ENCODE results near the gene CCNL2.
A peak's percentile ranks its signal among the peaks of the same experiment; 100 is the strongest.
"Not testable (repeated sequence)": the region's sequence is repeated elsewhere in the genome, so short reads cannot be mapped to it uniquely, and the experiment has no call there.

CCNL2 gene

DNA sequence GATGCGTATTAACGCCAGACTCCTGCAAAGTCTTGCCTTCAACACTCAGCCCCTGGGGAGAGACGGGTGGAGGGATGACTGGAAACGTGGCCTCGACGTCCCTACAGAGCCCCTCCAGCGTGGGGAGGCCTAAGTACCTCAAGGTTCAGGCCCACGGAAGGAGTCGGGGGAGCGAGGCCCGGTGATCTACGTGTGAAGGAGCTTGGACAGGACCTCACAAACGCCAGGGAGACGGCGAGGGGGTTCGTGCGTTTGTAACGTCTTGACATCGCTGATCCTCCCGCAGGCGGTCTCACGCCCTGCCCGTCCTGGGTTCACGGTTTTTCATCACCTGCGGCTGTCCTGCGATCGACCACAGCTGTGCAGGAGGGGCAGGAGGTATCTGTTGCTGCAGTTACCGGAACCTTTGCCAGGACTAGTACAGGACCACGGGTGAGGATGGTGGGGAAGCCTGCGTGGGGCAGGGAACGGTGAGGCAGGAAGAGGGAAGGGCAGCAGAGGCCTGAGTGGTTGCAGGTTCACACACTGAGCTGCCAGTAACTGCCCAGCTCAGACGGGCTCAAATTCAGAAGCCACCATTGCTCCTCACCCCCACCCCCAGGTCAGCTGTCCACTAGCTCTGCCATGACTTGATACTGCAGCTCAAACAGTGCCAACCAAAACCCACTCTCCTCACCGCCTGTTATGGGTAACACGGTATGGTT, 889 bp upstream of the CCNL2 start:
- DNase-seq: peak; percentile 75

DNA sequence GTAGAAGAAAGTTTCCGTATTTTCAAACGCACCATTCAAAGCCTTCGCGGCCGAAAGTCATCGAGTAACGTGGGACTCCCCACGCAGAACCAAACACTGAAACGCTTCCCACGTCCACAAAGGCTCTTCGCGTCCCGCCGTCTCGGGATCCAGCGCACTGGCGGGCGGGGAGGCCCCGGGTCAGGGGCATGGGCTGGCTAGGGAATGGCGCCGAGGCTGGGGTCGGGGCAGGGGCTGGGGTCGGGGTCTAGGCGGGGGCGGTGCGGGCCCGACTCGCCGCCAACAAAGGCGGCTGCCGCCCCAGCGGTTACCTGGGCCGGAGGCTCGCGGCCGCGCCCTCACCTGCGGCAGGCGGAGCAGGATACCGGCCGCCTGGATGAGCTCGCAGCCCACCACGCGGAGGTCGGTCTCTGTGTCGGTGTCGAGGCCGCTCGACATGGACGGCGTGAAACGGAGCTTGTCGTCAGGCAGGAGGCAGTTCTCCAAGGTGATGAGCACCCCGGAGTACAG, 403 bp downstream of the CCNL2 start:
- no peak for DNase-seq

DNA sequence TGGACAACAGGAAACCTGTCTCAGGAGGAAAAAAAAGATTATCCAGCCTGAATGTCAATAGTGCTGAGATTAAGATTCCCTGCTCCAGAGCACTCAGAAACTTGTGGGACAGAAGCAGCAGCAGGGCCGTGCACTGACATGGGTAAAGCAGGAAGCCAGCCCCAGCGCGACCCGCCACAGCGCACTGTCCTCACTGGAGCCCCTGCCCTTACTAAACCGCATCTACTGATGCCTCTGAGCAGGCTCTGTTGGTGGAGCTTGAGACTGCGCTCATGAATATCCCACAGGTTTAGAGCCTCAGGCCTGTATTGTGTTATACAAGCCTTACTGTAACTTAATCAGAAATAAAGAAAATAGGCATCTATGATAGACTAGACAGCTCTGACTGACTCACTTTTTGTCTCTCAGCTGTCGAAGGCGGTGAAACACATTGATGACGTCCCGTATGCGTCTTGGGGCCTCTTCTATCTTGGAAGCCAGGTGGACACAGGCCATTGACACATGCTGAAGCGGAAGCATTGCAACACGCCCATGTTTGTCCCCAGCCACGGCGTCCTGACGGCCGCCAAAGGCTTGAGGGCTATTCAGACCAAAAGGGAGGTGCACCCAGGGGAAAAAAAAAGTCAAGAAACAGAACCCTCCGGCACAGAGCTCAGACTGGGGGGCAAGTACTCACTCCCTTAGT, 1.2 kb downstream of the CCNL2 start:
- peak; percentile 45 for DNase-seq

- no peak for DNase-seq
Observed at GRCh38 chr1:1395166-1395565, 4.0 kb downstream of the CCNL2 start.

- DNase-seq: no peak
Observed at GRCh38 chr1:1394116-1394515, 5.0 kb downstream of the CCNL2 start.

DNA sequence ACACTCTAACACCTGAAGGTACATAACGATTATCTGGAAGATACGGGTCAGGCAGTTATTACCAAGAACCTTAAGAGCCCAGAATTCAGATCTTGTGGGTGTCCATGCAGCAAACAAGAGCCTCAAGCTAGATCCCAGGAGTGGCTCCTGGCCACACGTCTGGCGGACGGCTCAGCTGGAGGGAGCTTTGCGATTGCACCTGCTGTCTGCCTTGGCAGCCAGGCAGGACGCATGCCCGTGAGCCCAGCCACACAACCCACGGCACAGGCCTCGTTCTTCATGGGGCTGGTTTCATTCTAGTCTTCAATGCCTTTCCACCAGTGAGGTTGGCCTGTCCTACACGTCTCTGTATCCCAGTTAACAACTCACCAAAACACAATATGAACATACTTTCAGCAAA, 5.7 kb downstream of the CCNL2 start:
- DNase-seq: no peak

DNA sequence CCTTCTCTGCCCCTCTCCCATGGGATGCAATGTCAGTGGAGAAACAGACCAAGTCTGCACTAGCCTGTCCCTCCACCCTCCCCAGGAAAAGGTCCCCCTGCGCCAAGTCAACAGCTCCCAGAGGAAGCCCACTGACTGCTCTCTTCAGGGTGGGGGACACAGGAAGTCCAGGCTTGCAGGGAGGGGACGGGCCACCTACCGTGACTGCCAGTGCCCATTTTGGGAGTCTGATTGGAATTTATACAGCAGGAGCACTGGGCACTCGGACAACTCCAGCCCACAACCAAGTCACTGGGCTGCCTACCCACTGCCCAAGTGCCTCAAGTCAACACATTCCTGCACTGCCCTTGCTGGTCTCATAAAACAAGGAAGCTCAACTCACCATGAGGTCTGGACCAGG, 6.1 kb downstream of the CCNL2 start:
- no peak for DNase-seq

GRCh38 chr1:1391225-1391624, 7.9 kb downstream of the CCNL2 start:
- DNase-seq: no peak

DNA sequence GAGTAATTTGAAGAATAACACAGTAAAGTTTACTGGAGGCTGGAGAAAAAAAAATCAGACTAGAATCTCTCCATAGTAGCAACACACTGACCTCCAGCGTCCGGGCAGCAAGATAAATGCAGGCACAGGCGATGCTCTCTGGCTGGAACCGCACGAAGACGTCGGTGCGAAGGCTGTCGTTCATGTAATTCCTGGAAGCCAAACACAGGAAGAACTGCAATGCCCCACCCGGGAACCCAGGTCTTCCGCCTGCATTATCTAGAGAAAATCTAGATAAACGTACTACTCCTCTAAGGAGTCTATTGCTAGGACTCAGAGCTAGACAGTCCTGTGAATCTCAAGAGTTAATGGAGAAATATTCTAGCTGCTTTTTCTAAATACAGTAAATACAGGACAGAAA, 8.5 kb downstream of the CCNL2 start:
- DNase-seq: no peak

GRCh38 chr1:1388078-1388472, 11.1 kb downstream of the CCNL2 start:
- DNase-seq: no peak

DNA sequence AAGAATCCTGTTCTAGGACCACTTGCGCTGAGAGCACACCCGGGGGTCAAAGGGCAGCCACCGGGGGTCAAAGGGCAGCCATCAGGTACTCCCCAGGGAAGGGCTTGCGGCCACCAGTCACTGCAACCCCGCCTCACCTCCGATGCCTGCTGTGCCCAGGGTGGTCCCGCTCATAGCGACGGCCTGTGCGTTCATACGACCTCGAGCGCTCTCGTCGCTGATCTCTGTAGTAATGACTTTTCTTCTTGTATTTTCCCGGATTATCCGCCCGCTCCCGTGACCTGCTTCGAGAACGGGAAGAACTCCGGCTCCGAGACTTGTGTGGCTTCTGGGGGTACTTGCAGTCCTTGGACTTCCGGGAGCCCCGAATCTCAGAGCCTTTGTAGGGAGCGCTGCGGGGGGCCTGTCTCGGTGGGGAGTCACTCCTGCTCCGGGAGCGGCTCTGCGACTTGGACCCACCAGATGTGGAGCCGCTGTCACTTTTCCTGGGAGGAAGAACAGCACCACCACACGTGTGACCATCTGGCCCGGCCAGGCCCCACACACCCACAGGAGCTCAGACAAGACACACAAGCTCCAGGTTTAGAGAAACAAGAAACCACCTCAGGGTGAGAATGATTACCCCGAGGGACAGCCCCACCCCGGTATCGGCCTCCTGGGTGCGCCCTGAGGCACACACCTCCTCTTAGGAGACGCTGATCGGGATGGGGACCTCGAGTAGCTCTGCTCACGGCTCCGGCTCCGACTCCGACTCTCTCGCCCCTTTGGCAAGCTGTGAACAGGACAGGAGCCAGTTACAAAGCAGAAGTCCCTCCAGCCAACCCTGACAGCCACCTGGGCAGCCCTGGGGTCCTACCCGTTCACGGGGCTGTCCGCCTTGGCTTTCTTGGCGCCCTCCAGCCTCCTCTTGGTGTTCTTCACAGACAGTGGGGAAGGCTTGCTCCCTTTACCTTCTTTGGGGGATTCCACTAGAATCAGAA, 11.7 kb downstream of the CCNL2 start:
- no peak for DNase-seq

- DNase-seq: no peak
Observed at GRCh38 chr1:1385931-1386330, 13.2 kb downstream of the CCNL2 start.

- DNase-seq: not testable (repeated sequence)
Observed at GRCh38 chr1:1385339-1385738, 13.8 kb downstream of the CCNL2 start.

DNA sequence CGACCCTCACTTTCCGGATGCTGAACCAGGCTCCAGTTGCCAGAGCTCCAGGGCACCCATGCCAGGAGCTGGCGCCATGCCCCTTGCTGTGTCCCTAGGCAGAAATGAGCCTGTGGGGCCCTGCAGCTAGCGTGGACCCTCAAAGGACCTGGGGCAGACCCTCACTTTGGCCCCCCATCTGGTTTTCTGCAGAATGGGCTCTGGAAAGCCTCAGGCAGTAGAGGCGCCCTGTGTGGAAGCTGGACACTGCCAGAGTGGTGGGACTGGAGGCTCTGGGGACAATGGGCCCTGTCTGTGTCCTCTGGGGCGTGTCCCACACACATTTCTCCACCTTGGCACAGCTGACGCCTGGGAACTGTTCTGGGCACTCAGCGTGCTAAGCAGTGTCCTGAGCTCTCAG, 17.8 kb downstream of the CCNL2 start:
- no peak for DNase-seq

DNA sequence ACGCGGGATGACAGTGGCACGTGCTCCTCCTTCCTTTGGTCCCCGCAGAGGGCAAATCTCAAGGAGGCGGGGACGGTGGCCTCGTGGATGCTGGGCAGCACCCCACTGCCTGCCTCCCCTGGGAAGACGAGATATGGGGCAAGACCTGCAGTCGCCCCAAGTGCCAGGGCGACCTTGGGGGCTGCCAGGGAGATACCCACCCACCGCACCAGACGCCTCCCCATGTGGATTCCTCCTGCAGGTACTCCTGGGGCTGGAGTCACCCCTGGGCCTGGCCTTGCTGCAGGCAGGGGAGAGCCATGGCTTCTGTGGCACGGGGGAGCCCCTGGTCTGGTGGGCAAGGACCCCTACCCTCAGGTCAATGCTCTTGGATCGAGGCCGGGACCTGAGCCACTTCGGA, 18.3 kb downstream of the CCNL2 start:
- no peak for DNase-seq

DNA sequence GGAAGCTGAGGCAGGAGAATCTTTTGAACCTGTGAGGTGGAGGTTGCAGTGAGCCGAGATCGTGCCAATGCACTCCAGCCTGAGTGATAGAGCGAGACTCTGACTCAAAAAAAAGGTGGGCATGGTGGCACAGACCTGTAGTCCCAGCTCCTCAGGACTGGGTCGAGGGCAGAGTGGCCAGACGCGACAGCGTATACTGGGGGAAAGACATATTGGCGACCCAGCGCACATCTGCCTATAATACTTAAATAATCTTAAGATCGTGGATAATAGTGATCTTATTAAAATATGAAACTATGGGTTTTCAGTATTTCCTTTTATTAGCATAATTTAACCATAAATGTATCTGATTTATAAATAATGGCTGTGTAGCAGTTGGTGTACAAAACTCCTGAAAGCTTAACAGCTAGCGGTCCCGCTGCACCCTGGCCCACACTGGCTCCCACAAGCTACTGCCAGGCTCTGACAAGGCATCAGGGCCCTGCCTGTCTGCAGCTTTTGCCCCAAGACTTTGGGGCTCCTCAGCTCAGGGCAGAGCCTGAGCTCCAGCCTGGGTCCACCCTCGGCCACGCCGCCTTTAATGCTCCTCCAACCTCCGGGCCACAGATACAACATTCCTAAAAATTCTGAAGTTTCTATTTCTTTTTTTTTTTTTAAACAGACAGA, 21.5 kb downstream of the CCNL2 start:
- DNase-seq: no peak

GRCh38 chr1:1376551-1377226, 22.4 kb downstream of the CCNL2 start:
- no peak for DNase-seq

- DNase-seq: peak; percentile 100
Observed at GRCh38 chr1:1374929-1375662, 24.0 kb downstream of the CCNL2 start, which contains the start of gene AURKAIP1. AURKAIP1 (minus strand) TSS chr1:1375207; CDS start chr1:1374756, 451 bp downstream.

GRCh38 chr1:1374589-1374928, 24.6 kb downstream of the CCNL2 start:
- DNase-seq: peak; percentile 60

- DNase-seq: no peak
Observed at GRCh38 chr1:1373815-1374588, 25.1 kb downstream of the CCNL2 start.
